Heart left ventricle (tissue), 16 donors: ENCODE results near the gene MAFG. TPM values are rescaled to one million over a fixed set of nuclear protein-coding genes. Genes with fewer than 3 reads are reported as not detected.

Experiments used
- ATAC-seq, 4 donors: fragments of 200-7000 bp; cut with Tn5 transposase; one replicate each; pipeline ENCODE4 v1.9.1; 2020 to 2022; ENCODE audit warnings: moderate library complexity in 4 of 4, mild to moderate bottlenecking in 3 of 4, moderate number of reproducible peaks in 1 of 4
- DNase-seq, 5 donors: peaks; one replicate each; pipeline ENCODE4 v3.0.0-alpha.2; 2020
- H3K27ac ChIP-seq, 12 donors: fragments of 200-600 bp; sonication (generic) in 4 of 12; one replicate each; pipeline versions ENCODE4 v1.5.0 to v1.8.0; 2016 to 2022; ENCODE audit warnings: mild to moderate bottlenecking in 2 of 12
- H3K27me3 ChIP-seq, 9 donors: fragments of 200-600 bp; sonication (generic) in 2 of 9; one replicate each; pipeline versions ENCODE4 v1.5.1 to v1.8.0; 2016 to 2022; ENCODE audit warnings: mild to moderate bottlenecking in 3 of 9
- H3K36me3 ChIP-seq, 9 donors: fragments of 200-600 bp; sonication (generic) in 2 of 9; one replicate each; pipeline versions ENCODE4 v1.5.0 to v1.8.0; 2018 to 2022; ENCODE audit warnings: mild to moderate bottlenecking in 2 of 9
- H3K4me1 ChIP-seq, 12 donors: fragments of 200-600 bp; sonication (generic) in 4 of 12; one replicate each; pipeline versions ENCODE4 v1.5.0 to v1.8.0; 2016 to 2022; ENCODE audit warnings: mild to moderate bottlenecking in 3 of 12
- H3K4me3 ChIP-seq, 12 donors: fragments of 200-600 bp; sonication (generic) in 4 of 12; one replicate each; pipeline versions ENCODE4 v1.5.0 to v1.8.0; 2017 to 2022; ENCODE audit warnings: mild to moderate bottlenecking in 9 of 12, moderate library complexity in 4 of 12
- H3K9me3 ChIP-seq, 12 donors: fragments of 200-600 bp; sonication (generic) in 4 of 12; one replicate each; pipeline versions ENCODE4 v1.5.0 to v1.8.0; 2016 to 2022; ENCODE audit warnings: mild to moderate bottlenecking in 1 of 12
- POLR2A ChIP-seq, 2 donors: fragments of 450-650 bp; IDR thresholded peaks; one replicate each; pipeline ENCODE4 v1.6.1; 2017; ENCODE audit warnings: antibody characterized with exemption in 2 of 2, mild to moderate bottlenecking in 2 of 2, moderate library complexity in 2 of 2
- WGBS, 4 donors: extraction: QIAGEN DNeasy Blood & Tissue Kit in 2 of 4; methylation state at CpG; one replicate each; pipeline versions ENCODE4 v1.1.5 to v1.1.7; 2013 to 2018; 5-methylcytosine and 5-hydroxymethylcytosine counted together
- intact Hi-C, 10 donors: fragments of 100-400 bp; cut with DNase I; formaldehyde crosslinking; loops; one replicate each; pipeline versions ENCODE4 v1.11.1 to v1.14.2; 2022
- polyA plus RNA-seq, 2 donors: library from polyadenylated mRNA; stranded (reverse); fragments of 200-250 nt; gene quantifications; one replicate each; pipeline ENCODE4 v1.2.3, GENCODE V29; 2013
- total RNA-seq, 9 donors: library from RNA; depleted of rRNA in 2 of 9; stranded (reverse); fragments of >200 nt in 2 of 9; fragmentation: NEBNext Ultra II Directional in 3 of 9; extraction: Animal tissue kit (Norgen Biotek cat#: 25700) in 3 of 9; gene quantifications; one replicate each; pipeline versions ENCODE4 v1.1.0 to v1.2.4, GENCODE V29; 2016 to 2023
- TF ChIP-seq, protein P1 (sequence below), 12 donors: fragments of 200-600 bp; sonication (generic) in 4 of 12; IDR thresholded peaks; one replicate each; pipeline versions ENCODE4 v1.5.0 to v1.8.0; 2018 to 2022; ENCODE audit warnings: antibody characterized with exemption in 12 of 12, mild to moderate bottlenecking in 5 of 12
- donor health status: ischemic (EF 13 %, LVEDD 7.1; RV severe dilation, severe dysfunction).
- donor health status: healthy with polysubstance abuse.
- donor health status: DM: no; HTN: yes; CAD: no.
- donor health status: DM: no; HTN: no; CAD: no.
- donor health status: ischemic (EF 25% LVEDD 6.9; RV normal size, moderate dysfunction).
- donor health status: ischemic (EF 25% LVEDD 5.7; RV mildly dilated, moderate dysfunction).
- donor health status: healthy.
- donor health status: DM: yes; HTN: yes; CAD: no.
- donor health status: ischemic (EF 35%, LVEDD 5.7; RV mildly dilated, moderate dysfunction).
- donor health status: nonischemic (EF 11% LVEDD 7.7; RV severe dilation, severe dysfunction).
- donor health status: DM: yes; HTN: yes; CAD: no.
- donor health status: PGD.
- donor health status: ischemic (EF 29% LVEDD 5.4; RV normal size, mild dysfunction).
- donor health status: nonischemic (EF 23%, LVEDD 6.1; RV moderate dilation, normal function).

The MAFG gene
- total and polyA plus RNA-seq, 11 donors: 10.2 to 30.5 (median 18.0) TPM

DNA sequence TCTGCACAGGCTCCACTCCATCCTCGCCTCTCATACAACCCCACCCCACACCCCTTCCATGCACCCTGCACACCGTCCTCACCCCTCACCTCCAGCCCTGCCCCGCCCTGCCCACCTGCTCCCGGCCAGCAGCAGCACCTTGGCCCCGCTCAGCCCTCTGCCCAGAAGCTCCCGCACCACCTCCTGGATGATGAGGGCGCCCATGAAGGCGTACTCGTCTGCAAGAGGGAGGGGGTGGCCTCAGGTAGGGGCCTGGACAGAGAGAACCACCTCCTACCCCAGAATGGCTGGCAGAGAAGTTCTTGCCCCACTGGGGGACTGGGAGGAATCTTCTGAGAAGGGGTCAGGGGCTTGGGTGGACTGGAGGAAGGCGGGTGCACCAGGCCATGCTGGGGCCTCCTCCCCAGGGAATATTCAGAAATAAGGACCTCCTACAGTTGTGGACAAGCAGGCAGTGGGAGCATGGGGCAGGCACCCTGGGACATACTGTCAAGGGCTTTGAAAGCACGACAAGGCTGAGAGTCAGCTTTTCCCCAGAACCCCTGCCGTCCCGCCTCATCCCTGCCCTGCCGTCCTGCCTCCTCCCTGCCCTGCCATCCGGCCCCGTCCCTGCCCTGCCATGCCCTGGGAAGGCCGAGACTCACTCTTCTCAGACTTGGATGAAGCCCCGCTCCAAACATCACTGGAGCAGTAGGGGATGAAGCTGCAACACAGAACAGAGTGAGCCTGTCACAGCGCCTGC is 30.3 kb upstream of the MAFG start:
- Histone ChIP-seq H3K9me3 (no peaks in the 10 kb centered on the region), H3K4me1 (peaks cover 2 to 35% (median 11%) of the 10 kb centered on the region in 12 donors), H3K4me3 (no peak overlapping the region), H3K36me3 (no peaks in the 10 kb centered on the region), H3K27me3 (peaks cover 21 to 69% (median 43%) of the 10 kb centered on the region in 9 donors), H3K27ac (no peak overlapping the region)
- 72 to 85% (median 79%) methylated on average over 14 to 19 of the region's 19 CpGs for WGBS, 4 donors
- TF ChIP-seq, protein P1, sequence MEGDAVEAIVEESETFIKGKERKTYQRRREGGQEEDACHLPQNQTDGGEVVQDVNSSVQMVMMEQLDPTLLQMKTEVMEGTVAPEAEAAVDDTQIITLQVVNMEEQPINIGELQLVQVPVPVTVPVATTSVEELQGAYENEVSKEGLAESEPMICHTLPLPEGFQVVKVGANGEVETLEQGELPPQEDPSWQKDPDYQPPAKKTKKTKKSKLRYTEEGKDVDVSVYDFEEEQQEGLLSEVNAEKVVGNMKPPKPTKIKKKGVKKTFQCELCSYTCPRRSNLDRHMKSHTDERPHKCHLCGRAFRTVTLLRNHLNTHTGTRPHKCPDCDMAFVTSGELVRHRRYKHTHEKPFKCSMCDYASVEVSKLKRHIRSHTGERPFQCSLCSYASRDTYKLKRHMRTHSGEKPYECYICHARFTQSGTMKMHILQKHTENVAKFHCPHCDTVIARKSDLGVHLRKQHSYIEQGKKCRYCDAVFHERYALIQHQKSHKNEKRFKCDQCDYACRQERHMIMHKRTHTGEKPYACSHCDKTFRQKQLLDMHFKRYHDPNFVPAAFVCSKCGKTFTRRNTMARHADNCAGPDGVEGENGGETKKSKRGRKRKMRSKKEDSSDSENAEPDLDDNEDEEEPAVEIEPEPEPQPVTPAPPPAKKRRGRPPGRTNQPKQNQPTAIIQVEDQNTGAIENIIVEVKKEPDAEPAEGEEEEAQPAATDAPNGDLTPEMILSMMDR (IDR thresholded peaks at IDR 0.05): no peak
- no peak for TF ChIP-seq POLR2A (IDR thresholded peaks at IDR 0.05)
- DNase-seq (no peak), ATAC-seq (no peak)
- intact Hi-C loops: loop anchor here in 7 of 10 donors (2.0 to 5.0 kb wide), 6 partner anchors 61 to 195 kb away; partner anchors contain the start of genes CENPX (in 2 of the 7) and LRRC45 (in 2 of the 7)

DNA sequence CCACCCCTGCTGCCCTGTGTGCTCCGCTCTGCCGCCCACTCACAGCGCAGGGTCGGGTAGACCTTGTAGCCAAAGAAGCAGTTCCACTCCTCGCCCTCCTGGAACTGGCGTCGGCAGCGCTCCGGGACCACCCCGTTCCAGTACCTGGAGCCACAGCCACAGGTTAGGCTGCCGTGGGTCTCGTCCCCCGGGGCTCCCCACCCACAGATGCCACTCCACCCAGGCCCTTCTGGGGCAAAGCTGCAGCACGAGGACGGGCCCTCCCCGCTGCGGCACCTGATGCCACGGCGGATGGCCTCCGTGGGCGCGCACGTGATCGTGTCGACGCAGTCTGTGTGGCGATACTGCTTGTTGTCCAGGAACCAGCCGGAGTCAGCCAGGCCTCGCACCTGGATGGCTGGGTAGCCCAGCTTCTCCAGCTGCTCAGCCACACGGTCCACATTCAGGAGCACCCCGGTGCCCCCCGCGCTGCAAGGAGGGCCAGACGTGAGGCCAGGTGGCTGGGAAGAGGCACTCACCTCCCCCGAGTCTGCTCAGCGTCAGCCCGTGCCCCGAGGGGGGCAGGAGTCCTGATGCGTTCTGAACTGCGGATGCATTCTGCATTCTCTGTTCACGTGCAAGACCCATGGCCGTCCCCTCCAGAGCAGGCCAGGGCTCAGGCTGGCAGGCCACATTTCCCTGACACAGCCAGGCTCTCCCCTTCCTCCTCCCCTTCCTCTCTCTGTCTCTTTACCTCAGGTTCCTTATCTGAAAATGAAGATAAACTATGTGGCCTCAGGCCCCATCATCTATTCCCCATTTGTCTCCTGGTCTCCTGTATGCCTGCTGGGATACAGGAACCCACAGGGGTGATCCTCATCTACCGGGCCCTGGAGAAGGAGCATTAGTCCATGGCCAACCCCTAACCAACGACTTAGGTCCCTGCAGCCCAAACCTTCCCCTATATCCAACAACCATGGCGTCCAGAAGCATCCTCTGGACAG is 29.4 kb upstream of the MAFG start:
- Histone ChIP-seq H3K27ac (no peak overlapping the region), H3K4me3 (no peak overlapping the region), H3K9me3 (no peaks in the 10 kb centered on the region), H3K27me3 (peaks cover 19 to 60% (median 34%) of the 10 kb centered on the region in 9 donors), H3K36me3 (no peaks in the 10 kb centered on the region), H3K4me1 (peaks cover 2 to 29% (median 10%) of the 10 kb centered on the region in 12 donors)
- DNase-seq: no peak
- TF ChIP-seq, protein P1 (IDR thresholded peaks at IDR 0.05): no peak
- TF ChIP-seq POLR2A (IDR thresholded peaks at IDR 0.05): no peak
- WGBS, 4 donors: 75 to 81% (median 77%) methylated on average over 24 to 45 of the region's 45 CpGs
- intact Hi-C loops: loop anchor here in 5 of 10 donors (5.0 kb wide), 2 partner anchors 65 to 195 kb away; partner anchors contain the start of genes CENPX (in 1 of the 5) and LRRC45 (in 1 of the 5)
- no peak for ATAC-seq

DNA sequence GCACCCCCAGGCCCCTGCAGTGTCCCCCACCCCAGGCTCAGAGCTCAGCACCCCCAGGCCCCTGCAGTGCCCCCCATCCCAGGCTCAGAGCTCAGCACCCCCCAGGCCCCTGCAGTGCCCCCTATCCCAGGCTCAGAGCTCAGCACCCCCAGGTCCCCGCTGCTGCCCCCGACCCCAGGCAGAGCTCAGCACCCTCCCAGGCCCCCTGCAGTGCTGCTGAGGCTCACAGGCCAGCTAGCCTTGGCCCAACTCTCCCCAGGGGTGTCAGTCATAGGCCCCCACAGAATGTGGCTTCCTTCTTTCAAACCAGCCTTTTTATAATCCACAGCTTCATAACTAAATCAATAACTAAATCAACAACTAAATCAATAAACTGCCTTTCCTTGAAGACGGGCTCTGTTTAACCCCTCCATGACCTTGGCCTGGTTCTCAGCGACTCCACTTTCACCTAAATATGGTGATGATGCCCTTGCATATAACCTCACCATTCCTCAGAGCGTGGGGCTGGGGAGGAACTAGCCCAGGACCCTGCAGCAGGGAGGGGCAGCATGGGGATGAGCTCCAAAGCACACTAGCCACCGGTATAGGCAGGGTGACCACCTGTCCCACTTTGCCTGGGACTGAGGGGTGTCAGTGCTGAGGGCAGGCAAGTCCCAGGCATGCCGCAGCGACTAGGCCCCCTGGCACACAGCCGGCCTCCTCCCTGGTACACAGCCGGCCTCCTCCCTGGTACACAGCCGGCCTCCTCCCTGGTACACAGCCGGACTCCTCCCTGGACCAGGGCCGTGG is 28.4 kb upstream of the MAFG start:
- Histone ChIP-seq H3K9me3 (no peaks in the 10 kb centered on the region), H3K4me3 (no peak overlapping the region), H3K27ac (no peak overlapping the region), H3K36me3 (no peaks in the 10 kb centered on the region), H3K27me3 (peaks cover 16 to 54% (median 28%) of the 10 kb centered on the region in 9 donors), H3K4me1 (peaks cover 2 to 20% (median 9%) of the 10 kb centered on the region in 12 donors)
- intact Hi-C loops: loop anchor here in 5 of 10 donors (5.0 kb wide), 2 partner anchors 66 to 196 kb away; partner anchors contain the start of genes CENPX (in 1 of the 5) and LRRC45 (in 1 of the 5)
- 80 to 86% (median 82%) methylated on average over 8 to 13 of the region's 13 CpGs for WGBS, 4 donors
- ATAC-seq: no peak
- TF ChIP-seq, protein P1 (IDR thresholded peaks at IDR 0.05): no peak
- no peak for TF ChIP-seq POLR2A (IDR thresholded peaks at IDR 0.05)
- DNase-seq: no peak
